Measurements from ENCODE around the gene FXR2.
A peak's percentile ranks its signal among the peaks of the same experiment; 100 is the strongest.

Gene FXR2

GRCh38 chr17:7587420-7588151 is 27.1 kb downstream of the FXR2 start:
- peak; percentile 24 for DNase-seq (ENCODE audit: low spot score)

- DNase-seq (ENCODE audit: low spot score) = peak; percentile 82
These were observed 27.9 kb downstream of the FXR2 start for GRCh38 chr17:7586673-7587419.

GRCh38 chr17:7583253-7584109 is 31.2 kb downstream of the FXR2 start, which contains the start of gene MPDU1:
TSS of gene MPDU1 (plus strand) at chr17:7583852. CDS start at chr17:7583863, 11 bp downstream.
- DNase-seq (ENCODE audit: low spot score) = peak; percentile 98

GRCh38 chr17:7582396-7583252 is 32.1 kb downstream of the FXR2 start:
- no peak for DNase-seq (ENCODE audit: low spot score)

- peak; percentile 38 for DNase-seq (ENCODE audit: low spot score)
These were observed 33.8 kb downstream of the FXR2 start for GRCh38 chr17:7580604-7581575.

- DNase-seq (ENCODE audit: low spot score) = peak; percentile 54
These were observed 34.7 kb downstream of the FXR2 start for GRCh38 chr17:7579834-7580603.

GRCh38 chr17:7579001-7579833 is 35.5 kb downstream of the FXR2 start, which contains the start of gene CD68:
TSS of gene CD68 (plus strand) at chr17:7579638. CDS start at chr17:7579678, 40 bp downstream.
- DNase-seq (ENCODE audit: low spot score) = peak; percentile 91

- peak; percentile 46 for DNase-seq (ENCODE audit: low spot score)
These were observed 37.1 kb downstream of the FXR2 start for GRCh38 chr17:7577327-7578199.

- no peak for DNase-seq (ENCODE audit: low spot score)
These were observed 38.2 kb downstream of the FXR2 start for GRCh38 chr17:7576432-7576937.

- DNase-seq (ENCODE audit: low spot score) = no peak
These were observed 38.7 kb downstream of the FXR2 start for GRCh38 chr17:7575959-7576358.

- DNase-seq (ENCODE audit: low spot score) = no peak
These were observed 39.2 kb downstream of the FXR2 start for GRCh38 chr17:7575481-7575883.

GRCh38 chr17:7574176-7574953 is 40.3 kb downstream of the FXR2 start:
- no peak for DNase-seq (ENCODE audit: low spot score)

- DNase-seq (ENCODE audit: low spot score) = peak; percentile 79
These were observed 41.2 kb downstream of the FXR2 start for GRCh38 chr17:7573324-7574080.

- DNase-seq (ENCODE audit: low spot score) = peak; percentile 100
These were observed 41.9 kb downstream of the FXR2 start for GRCh38 chr17:7572588-7573323.

GRCh38 chr17:7572338-7572587 is 42.4 kb downstream of the FXR2 start:
- no peak for DNase-seq (ENCODE audit: low spot score)

All from cerebellar cortex (tissue), 1 donor.